ENCODE data around the gene UBE2Q2.

UBE2Q2 gene

GRCh38 chr15:75930866-75931265 lies 87.6 kb downstream of the UBE2Q2 start:
- no peak for TF ChIP-seq CTCF (IDR thresholded peaks at IDR 0.05; ENCODE audit: control extremely low read depth, extremely low read depth, low read depth, missing control alignments)
- POLR2A ChIA-PET: no interaction called here
- CTCF ChIA-PET: interaction anchor here (2.8 kb wide), 1 partner anchor 10 kb away, joined by 9 read pairs; no protein-coding TSS in a partner anchor
- no peak for DNase-seq (ENCODE audit: extremely low spot score)

- ChIA-PET CTCF (no interaction called here), POLR2A (no interaction called here)
Measured at GRCh38 chr15:75942464-75942863, 99.2 kb downstream of the UBE2Q2 start.

GRCh38 chr15:75943246-75943645 lies 100.0 kb downstream of the UBE2Q2 start:
- no peak for TF ChIP-seq CTCF (IDR thresholded peaks at IDR 0.05; ENCODE audit: control extremely low read depth, extremely low read depth, low read depth, missing control alignments)
- no peak for DNase-seq (ENCODE audit: extremely low spot score)
- CTCF ChIA-PET: no interaction called here
- POLR2A ChIA-PET: no interaction called here

More at GRCh38 chr15:75942464-75942863, 99.2 kb downstream of the UBE2Q2 start:
- TF ChIP-seq CTCF (IDR thresholded peaks at IDR 0.05; ENCODE audit: control extremely low read depth, extremely low read depth, low read depth, missing control alignments): no peak
- DNase-seq (ENCODE audit: extremely low spot score): no peak

- ChIA-PET CTCF (no interaction called here), POLR2A (no interaction called here)
- DNase-seq (ENCODE audit: extremely low spot score): no peak
- no peak for TF ChIP-seq CTCF (IDR thresholded peaks at IDR 0.05; ENCODE audit: control extremely low read depth, extremely low read depth, low read depth, missing control alignments)
Measured at GRCh38 chr15:75943713-75944215, 100.5 kb downstream of the UBE2Q2 start.

GRCh38 chr15:75945953-75946352 lies 102.7 kb downstream of the UBE2Q2 start:
- DNase-seq (ENCODE audit: extremely low spot score): no peak
- TF ChIP-seq CTCF (IDR thresholded peaks at IDR 0.05; ENCODE audit: control extremely low read depth, extremely low read depth, low read depth, missing control alignments): no peak
- ChIA-PET CTCF (interaction anchor here (0.8 to 1.0 kb wide), 2 partner anchors 92 to 194 kb away, joined by 3 read pairs; no protein-coding TSS in a partner anchor), POLR2A (no interaction called here)

- DNase-seq (ENCODE audit: extremely low spot score): no peak
- ChIA-PET POLR2A (no interaction called here), CTCF (interaction anchor here (1.1 kb wide), 1 partner anchor 10 kb away, joined by 3 read pairs; no protein-coding TSS in a partner anchor)
- TF ChIP-seq CTCF (IDR thresholded peaks at IDR 0.05; ENCODE audit: control extremely low read depth, extremely low read depth, low read depth, missing control alignments): no peak
Measured at GRCh38 chr15:75947092-75947491, 103.8 kb downstream of the UBE2Q2 start.
